GM18907 (cell line): ENCODE data around the gene GGT1.
"Not testable (repeated sequence)": the region's sequence is repeated elsewhere in the genome, so short reads cannot be mapped to it uniquely, and the experiment has no call there.

Source experiments
- ATAC-seq: cut with Tn5 transposase; IDR thresholded peaks from one replicate; pipeline ENCODE4 v1.9.1; 2021; ENCODE audit warnings: mild to moderate bottlenecking, moderate library complexity; ENCODE audit not compliant: unreplicated experiment

Gene GGT1

GRCh38 chr22:24633231-24634023 lies 30.4 kb downstream of the GGT1 start:
- ATAC-seq: not testable (repeated sequence)

- not testable (repeated sequence) for ATAC-seq
These were observed 31.9 kb downstream of the GGT1 start for GRCh38 chr22:24634776-24635389.

GRCh38 chr22:24636513-24636912 lies 33.5 kb downstream of the GGT1 start:
- ATAC-seq: not testable (repeated sequence)

- not testable (repeated sequence) for ATAC-seq
These were observed 39.3 kb downstream of the GGT1 start for GRCh38 chr22:24642307-24642706.

- ATAC-seq: not testable (repeated sequence)
These were observed 41.4 kb downstream of the GGT1 start for GRCh38 chr22:24644409-24644808.

- not testable (repeated sequence) for ATAC-seq
These were observed 42.7 kb downstream of the GGT1 start for GRCh38 chr22:24645408-24646399.

- not testable (repeated sequence) for ATAC-seq
These were observed 43.8 kb downstream of the GGT1 start for GRCh38 chr22:24646756-24647155.

GRCh38 chr22:24649371-24649770 lies 46.4 kb downstream of the GGT1 start:
- ATAC-seq: not testable (repeated sequence)

- ATAC-seq: not testable (repeated sequence)
These were observed 47.9 kb downstream of the GGT1 start for GRCh38 chr22:24650884-24651283.

GRCh38 chr22:24665395-24665794 lies 62.4 kb downstream of the GGT1 start:
- ATAC-seq: not testable (repeated sequence)

GRCh38 chr22:24667904-24668303 lies 64.9 kb downstream of the GGT1 start:
- ATAC-seq: not testable (repeated sequence)

GRCh38 chr22:24672532-24672931 lies 69.5 kb downstream of the GGT1 start:
- ATAC-seq: not testable (repeated sequence)
